SK-N-SH treated with all-trans-retinoic acid at 6 μM for 48 hours (cell line): ENCODE data around the gene EXOC3L2.

Experiments used
- ATAC-seq: fragments of 200-7000 bp; cut with Tn5 transposase; 3 replicates; pipeline ENCODE4 v1.9.1; 2020; ENCODE audit warnings: mild to moderate bottlenecking, moderate library complexity
- BACH2 ChIP-seq: fragments of 250-450 bp; sonication (Bioruptor Pico); IDR thresholded peaks from 2 replicates; pipeline ENCODE4 v1.9.0; 2021; ENCODE audit warnings: mild to moderate bottlenecking, borderline replicate concordance
- CSDC2 ChIP-seq: fragments of 250-450 bp; sonication (Bioruptor Pico); IDR thresholded peaks from 2 replicates; pipeline ENCODE4 v1.5.0; 2020; ENCODE audit warnings: mild to moderate bottlenecking, moderate library complexity
- ESRRG ChIP-seq: fragments of 250-450 bp; sonication (Bioruptor Pico); IDR thresholded peaks from 2 replicates; pipeline ENCODE4 v1.6.1; 2021; ENCODE audit warnings: mild to moderate bottlenecking
- OSR1 ChIP-seq: fragments of 250-450 bp; sonication (Bioruptor Pico); IDR thresholded peaks from 2 replicates; pipeline ENCODE4 v1.8.0; 2022; ENCODE audit warnings: moderate library complexity, mild to moderate bottlenecking, inconsistent platforms
- PPARA ChIP-seq: fragments of 250-450 bp; sonication (Bioruptor Pico); IDR thresholded peaks from 2 replicates; pipeline ENCODE4 v1.5.0; 2020; ENCODE audit warnings: mild to moderate bottlenecking, borderline replicate concordance
- RARB ChIP-seq: fragments of 250-450 bp; sonication (Bioruptor Pico); IDR thresholded peaks from 2 replicates; pipeline ENCODE4 v1.8.0; 2021; ENCODE audit warnings: mild to moderate bottlenecking, moderate library complexity
- SNAI2 ChIP-seq: fragments of 250-450 bp; sonication (Bioruptor Pico); IDR thresholded peaks from 2 replicates; pipeline ENCODE4 v1.5.0; 2020; ENCODE audit warnings: mild to moderate bottlenecking, moderate library complexity
- TCF4 ChIP-seq: fragments of 250-450 bp; sonication (Bioruptor Pico); IDR thresholded peaks from 2 replicates; pipeline ENCODE4 v1.8.0; 2021; ENCODE audit warnings: mild to moderate bottlenecking, moderate library complexity, borderline replicate concordance
- TOX ChIP-seq: fragments of 250-450 bp; sonication (Bioruptor Pico); IDR thresholded peaks from 2 replicates; pipeline ENCODE4 v1.8.0; 2021; ENCODE audit warnings: mild to moderate bottlenecking, moderate library complexity, borderline replicate concordance
- ZC3H10 ChIP-seq: fragments of 250-450 bp; sonication (Bioruptor Pico); IDR thresholded peaks from 2 replicates; pipeline ENCODE4 v1.5.1; 2021; ENCODE audit warnings: mild to moderate bottlenecking, moderate library complexity
- ZFP3 ChIP-seq: fragments of 250-450 bp; sonication (Bioruptor Pico); IDR thresholded peaks from 2 replicates; pipeline ENCODE4 v1.5.0; 2020; ENCODE audit warnings: mild to moderate bottlenecking, moderate library complexity
- ZFP30 ChIP-seq: fragments of 450-650 bp; formaldehyde crosslinking; IDR thresholded peaks from 2 replicates; pipeline ENCODE4 v1.5.0; 2022; ENCODE audit warnings: mild to moderate bottlenecking, moderate library complexity
- ZNF70 ChIP-seq: fragments of 450-650 bp; formaldehyde crosslinking; IDR thresholded peaks from 2 replicates; pipeline ENCODE4 v1.5.0; 2020; ENCODE audit warnings: mild to moderate bottlenecking, moderate library complexity
- ZNF8 ChIP-seq: fragments of 450-650 bp; formaldehyde crosslinking; IDR thresholded peaks from 2 replicates; pipeline ENCODE4 v1.5.0; 2020; ENCODE audit warnings: mild to moderate bottlenecking, moderate library complexity
- TF ChIP-seq, protein P1 (sequence below): fragments of 250-450 bp; sonication (Bioruptor Pico); IDR thresholded peaks from 2 replicates; pipeline ENCODE4 v1.5.1; 2021; ENCODE audit warnings: mild to moderate bottlenecking, moderate library complexity
- TF ChIP-seq, protein P2 (sequence below): fragments of 250-450 bp; sonication (Bioruptor Pico); IDR thresholded peaks from 2 replicates; pipeline ENCODE4 v1.8.0; 2021; ENCODE audit warnings: low read depth, mild to moderate bottlenecking, moderate library complexity, borderline replicate concordance
- TF ChIP-seq, protein P3 (sequence below): fragments of 250-450 bp; sonication (Bioruptor Pico); IDR thresholded peaks from 2 replicates; pipeline ENCODE4 v1.5.0; 2020; ENCODE audit warnings: mild to moderate bottlenecking, moderate library complexity
- TF ChIP-seq, protein P4 (sequence below): fragments of 250-450 bp; sonication (Bioruptor Pico); IDR thresholded peaks from 2 replicates; pipeline ENCODE4 v1.5.1; 2020; ENCODE audit warnings: low read depth, mild to moderate bottlenecking, moderate library complexity
- TF ChIP-seq, protein P5 (sequence below): fragments of 250-450 bp; sonication (Bioruptor Pico); IDR thresholded peaks from 2 replicates; pipeline ENCODE4 v1.8.0; 2020; ENCODE audit warnings: mild to moderate bottlenecking, moderate library complexity, borderline replicate concordance

EXOC3L2 gene

DNA sequence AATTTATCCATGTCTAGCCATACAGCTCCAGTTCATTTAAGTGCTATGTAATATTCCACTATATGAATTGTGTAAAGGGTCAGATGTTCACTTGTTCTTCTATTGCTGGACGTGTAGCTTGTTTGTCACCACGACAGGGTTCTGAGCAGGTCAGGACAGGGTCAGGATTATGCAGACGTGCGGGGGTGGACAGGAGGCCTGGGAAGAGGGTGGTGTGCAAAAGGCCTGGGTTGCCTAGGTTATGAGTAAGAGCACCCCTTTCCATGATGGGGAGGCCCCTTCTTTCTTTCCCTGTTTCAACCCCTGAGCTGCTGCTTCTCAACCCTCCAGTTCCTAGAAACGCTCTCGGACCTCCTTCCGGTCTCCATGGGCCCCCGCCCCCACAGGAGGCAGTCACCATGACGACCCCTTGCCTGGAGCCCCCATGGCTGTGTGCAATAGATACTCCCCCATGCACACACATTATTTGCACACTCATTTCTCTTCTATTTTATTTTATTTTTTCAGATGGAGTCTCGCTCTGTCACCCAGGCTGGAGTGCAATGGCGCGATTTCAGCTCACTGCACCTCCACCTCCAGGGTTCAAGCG is 2.0 kb downstream of the EXOC3L2 start:
- TF ChIP-seq BACH2 (no peak), ZNF8 (CRISPR knock-in tag) (no peak), OSR1 (CRISPR knock-in tag) (no peak), ZC3H10 (CRISPR knock-in tag) (no peak), SNAI2 (no peak), TCF4 (CRISPR knock-in tag) (no peak), ZFP30 (CRISPR knock-in tag) (no peak), TOX (CRISPR knock-in tag) (no peak), PPARA (CRISPR knock-in tag) (no peak), CSDC2 (no peak), ZFP3 (CRISPR knock-in tag) (no peak)
- TF ChIP-seq, protein P1, sequence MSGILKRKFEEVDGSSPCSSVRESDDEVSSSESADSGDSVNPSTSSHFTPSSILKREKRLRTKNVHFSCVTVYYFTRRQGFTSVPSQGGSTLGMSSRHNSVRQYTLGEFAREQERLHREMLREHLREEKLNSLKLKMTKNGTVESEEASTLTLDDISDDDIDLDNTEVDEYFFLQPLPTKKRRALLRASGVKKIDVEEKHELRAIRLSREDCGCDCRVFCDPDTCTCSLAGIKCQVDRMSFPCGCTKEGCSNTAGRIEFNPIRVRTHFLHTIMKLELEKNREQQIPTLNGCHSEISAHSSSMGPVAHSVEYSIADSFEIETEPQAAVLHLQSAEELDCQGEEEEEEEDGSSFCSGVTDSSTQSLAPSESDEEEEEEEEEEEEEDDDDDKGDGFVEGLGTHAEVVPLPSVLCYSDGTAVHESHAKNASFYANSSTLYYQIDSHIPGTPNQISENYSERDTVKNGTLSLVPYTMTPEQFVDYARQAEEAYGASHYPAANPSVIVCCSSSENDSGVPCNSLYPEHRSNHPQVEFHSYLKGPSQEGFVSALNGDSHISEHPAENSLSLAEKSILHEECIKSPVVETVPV (CRISPR knock-in tag) = no peak
- TF ChIP-seq, protein P2, sequence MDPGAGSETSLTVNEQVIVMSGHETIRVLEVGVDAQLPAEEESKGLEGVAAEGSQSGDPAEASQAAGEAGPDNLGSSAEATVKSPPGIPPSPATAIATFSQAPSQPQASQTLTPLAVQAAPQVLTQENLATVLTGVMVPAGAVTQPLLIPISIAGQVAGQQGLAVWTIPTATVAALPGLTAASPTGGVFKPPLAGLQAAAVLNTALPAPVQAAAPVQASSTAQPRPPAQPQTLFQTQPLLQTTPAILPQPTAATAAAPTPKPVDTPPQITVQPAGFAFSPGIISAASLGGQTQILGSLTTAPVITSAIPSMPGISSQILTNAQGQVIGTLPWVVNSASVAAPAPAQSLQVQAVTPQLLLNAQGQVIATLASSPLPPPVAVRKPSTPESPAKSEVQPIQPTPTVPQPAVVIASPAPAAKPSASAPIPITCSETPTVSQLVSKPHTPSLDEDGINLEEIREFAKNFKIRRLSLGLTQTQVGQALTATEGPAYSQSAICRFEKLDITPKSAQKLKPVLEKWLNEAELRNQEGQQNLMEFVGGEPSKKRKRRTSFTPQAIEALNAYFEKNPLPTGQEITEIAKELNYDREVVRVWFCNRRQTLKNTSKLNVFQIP (CRISPR knock-in tag) = no peak
- ATAC-seq = no peak

DNA sequence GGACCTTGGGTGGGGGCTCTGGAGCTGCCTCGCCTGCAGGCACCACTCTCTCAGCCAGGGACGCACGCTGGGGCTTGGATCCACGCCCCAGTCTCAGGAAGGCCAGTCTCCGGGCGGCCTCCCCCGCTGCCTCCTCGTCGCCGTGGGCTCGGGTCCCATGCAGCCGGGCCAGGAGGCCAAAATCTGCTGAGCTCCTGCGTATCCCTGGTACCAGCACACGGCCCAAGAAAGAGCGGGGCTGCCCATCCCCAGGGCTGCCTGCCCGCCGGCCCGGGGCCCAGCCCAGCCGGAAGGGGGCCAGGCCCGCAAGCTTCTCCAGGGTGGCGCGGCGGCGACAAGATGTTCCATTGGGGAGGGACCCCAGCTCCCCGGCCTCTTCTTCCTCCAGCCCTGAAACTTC is 6.7 kb downstream of the EXOC3L2 start:
- ATAC-seq = no peak
- TF ChIP-seq RARB (CRISPR knock-in tag) = no peak
- TF ChIP-seq ZNF70 (CRISPR knock-in tag) = no peak
- TF ChIP-seq TCF4 (CRISPR knock-in tag) = no peak
- TF ChIP-seq ESRRG (CRISPR knock-in tag) = no peak
- TF ChIP-seq, all 23 proteins: peak for 0

DNA sequence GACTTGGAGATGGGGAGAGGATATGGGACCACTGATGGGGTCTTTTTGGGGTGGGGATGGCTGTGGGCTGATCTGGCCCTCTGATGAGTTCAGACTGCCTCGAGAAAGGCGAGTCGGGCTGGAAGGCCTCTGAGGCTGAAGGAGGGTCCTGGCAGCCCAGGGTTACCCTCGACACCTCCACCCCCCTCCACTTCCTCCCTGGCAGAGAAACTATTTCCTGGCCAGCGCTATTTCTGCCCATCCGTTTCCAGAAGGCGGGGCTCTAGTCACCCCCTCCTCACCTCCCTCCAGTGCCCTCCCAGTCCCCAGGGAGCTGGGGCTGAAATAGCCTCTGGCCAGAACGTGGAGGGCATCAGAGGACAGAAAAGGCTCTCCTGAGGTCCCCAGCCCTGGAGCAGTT is 9.7 kb downstream of the EXOC3L2 start:
- TF ChIP-seq TCF4 (CRISPR knock-in tag) = no peak
- no peak for TF ChIP-seq PPARA (CRISPR knock-in tag)
- TF ChIP-seq, protein P3, sequence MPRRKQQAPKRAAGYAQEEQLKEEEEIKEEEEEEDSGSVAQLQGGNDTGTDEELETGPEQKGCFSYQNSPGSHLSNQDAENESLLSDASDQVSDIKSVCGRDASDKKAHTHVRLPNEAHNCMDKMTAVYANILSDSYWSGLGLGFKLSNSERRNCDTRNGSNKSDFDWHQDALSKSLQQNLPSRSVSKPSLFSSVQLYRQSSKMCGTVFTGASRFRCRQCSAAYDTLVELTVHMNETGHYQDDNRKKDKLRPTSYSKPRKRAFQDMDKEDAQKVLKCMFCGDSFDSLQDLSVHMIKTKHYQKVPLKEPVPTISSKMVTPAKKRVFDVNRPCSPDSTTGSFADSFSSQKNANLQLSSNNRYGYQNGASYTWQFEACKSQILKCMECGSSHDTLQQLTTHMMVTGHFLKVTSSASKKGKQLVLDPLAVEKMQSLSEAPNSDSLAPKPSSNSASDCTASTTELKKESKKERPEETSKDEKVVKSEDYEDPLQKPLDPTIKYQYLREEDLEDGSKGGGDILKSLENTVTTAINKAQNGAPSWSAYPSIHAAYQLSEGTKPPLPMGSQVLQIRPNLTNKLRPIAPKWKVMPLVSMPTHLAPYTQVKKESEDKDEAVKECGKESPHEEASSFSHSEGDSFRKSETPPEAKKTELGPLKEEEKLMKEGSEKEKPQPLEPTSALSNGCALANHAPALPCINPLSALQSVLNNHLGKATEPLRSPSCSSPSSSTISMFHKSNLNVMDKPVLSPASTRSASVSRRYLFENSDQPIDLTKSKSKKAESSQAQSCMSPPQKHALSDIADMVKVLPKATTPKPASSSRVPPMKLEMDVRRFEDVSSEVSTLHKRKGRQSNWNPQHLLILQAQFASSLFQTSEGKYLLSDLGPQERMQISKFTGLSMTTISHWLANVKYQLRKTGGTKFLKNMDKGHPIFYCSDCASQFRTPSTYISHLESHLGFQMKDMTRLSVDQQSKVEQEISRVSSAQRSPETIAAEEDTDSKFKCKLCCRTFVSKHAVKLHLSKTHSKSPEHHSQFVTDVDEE = no peak
- no peak for TF ChIP-seq ZNF8 (CRISPR knock-in tag)
- no peak for TF ChIP-seq ZC3H10 (CRISPR knock-in tag)
- TF ChIP-seq, protein P4, sequence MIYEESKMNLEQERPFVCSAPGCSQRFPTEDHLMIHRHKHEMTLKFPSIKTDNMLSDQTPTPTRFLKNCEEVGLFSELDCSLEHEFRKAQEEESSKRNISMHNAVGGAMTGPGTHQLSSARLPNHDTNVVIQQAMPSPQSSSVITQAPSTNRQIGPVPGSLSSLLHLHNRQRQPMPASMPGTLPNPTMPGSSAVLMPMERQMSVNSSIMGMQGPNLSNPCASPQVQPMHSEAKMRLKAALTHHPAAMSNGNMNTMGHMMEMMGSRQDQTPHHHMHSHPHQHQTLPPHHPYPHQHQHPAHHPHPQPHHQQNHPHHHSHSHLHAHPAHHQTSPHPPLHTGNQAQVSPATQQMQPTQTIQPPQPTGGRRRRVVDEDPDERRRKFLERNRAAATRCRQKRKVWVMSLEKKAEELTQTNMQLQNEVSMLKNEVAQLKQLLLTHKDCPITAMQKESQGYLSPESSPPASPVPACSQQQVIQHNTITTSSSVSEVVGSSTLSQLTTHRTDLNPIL (CRISPR knock-in tag) = no peak
- TF ChIP-seq TOX (CRISPR knock-in tag) = no peak
- ATAC-seq = no peak

DNA sequence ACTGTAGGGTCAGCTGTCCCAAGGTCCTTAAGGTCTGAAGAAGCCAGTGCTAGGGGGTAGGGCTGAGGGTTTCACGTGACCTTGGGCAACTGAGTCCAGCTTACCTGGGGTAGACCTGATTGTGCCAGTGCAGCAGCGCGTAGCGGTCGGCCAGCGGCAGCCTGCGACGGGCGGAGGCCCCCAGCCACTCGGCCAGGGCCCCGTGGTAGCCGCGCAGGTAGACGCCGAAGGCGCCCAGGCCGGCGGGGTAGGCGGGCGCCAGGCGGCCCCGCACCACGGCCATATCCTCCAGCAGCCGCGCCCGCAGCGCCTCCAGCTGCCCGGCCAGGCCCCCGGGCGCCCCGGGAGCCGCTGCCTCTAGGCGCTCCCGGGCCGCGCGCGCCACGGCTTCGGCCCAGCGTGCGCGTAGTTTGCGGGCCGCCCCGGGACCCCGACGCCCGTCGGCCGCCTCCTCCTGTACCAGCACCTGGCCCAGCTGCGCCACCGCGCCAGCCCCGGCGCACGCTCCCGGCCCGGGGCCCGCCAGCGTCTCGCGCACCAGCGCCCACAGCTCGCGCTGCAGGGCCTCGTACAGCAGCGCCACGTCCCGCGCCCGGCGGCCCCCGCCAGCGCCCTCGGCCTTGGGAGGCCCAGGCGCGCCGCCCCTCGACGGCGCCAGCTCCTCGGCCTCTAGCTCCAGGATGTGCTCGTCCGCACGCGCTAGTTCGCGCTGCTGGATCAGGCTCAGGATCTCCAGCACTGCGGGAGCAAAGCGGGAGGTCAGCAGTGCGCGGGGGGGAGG is 10.9 kb downstream of the EXOC3L2 start:
- TF ChIP-seq, protein P1 (CRISPR knock-in tag) = no peak
- TF ChIP-seq ZFP3 (CRISPR knock-in tag) (no peak), ZNF8 (CRISPR knock-in tag) (no peak), BACH2 (no peak), RARB (CRISPR knock-in tag) (no peak)
- TF ChIP-seq, protein P5, sequence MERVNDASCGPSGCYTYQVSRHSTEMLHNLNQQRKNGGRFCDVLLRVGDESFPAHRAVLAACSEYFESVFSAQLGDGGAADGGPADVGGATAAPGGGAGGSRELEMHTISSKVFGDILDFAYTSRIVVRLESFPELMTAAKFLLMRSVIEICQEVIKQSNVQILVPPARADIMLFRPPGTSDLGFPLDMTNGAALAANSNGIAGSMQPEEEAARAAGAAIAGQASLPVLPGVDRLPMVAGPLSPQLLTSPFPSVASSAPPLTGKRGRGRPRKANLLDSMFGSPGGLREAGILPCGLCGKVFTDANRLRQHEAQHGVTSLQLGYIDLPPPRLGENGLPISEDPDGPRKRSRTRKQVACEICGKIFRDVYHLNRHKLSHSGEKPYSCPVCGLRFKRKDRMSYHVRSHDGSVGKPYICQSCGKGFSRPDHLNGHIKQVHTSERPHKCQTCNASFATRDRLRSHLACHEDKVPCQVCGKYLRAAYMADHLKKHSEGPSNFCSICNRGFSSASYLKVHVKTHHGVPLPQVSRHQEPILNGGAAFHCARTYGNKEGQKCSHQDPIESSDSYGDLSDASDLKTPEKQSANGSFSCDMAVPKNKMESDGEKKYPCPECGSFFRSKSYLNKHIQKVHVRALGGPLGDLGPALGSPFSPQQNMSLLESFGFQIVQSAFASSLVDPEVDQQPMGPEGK (CRISPR knock-in tag) = no peak
- TF ChIP-seq, protein P3 = no peak
- no peak for ATAC-seq
